Retina (tissue), 1 donor: Measurements from ENCODE around the gene ELP5.
A peak's percentile ranks its signal among the peaks of the same experiment; 100 is the strongest.

Source experiments
- DNase-seq: peaks from one replicate; pipeline ENCODE4 v3.0.0-alpha.2; 2016

Gene ELP5

GRCh38 chr17:7219229-7219811 lies 32.7 kb upstream of the ELP5 start:
- no peak for DNase-seq

DNA sequence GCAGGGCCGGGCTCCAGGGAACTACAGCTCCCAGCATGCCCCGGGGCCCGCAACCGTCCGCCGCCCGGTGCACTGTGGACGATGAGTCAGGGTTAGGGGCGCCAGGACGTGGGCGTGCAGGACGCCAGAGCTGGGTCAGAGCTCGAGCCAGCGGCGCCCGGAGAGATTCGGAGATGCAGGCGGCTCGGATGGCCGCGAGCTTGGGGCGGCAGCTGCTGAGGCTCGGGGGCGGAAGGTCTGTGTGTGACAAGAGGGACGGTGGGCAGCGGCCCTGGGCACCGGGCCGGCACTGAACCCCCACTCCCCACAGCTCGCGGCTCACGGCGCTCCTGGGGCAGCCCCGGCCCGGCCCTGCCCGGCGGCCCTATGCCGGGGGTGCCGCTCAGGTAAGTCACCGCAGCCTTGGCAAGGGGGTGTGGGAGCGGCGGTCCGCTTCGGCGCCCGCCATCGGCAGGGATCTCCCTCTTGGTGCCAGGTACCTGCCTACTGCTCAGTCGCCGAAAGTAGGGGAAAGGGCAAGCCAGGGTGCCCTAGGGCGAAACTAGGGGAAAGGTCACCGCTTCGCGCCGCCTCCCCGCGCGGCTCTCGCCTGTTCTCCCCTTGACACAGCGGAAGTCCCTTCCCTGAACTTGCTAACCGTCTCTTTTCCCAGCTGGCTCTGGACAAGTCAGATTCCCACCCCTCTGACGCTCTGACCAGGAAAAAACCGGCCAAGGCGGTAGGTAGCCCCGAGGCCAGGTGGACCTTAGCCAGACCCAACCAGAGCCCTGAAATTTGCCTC lies 32.0 kb upstream of the ELP5 start, which contains the start of the genes ACADVL and DLG4:
TSS of gene ACADVL (plus strand) at position 127 of the 781 bp plus-strand sequence. CDS start at position 174, 47 bp downstream.
TSS of gene DLG4 (minus strand) at position 25 of the 781 bp plus-strand sequence.
- peak; percentile 92 for DNase-seq

DNA sequence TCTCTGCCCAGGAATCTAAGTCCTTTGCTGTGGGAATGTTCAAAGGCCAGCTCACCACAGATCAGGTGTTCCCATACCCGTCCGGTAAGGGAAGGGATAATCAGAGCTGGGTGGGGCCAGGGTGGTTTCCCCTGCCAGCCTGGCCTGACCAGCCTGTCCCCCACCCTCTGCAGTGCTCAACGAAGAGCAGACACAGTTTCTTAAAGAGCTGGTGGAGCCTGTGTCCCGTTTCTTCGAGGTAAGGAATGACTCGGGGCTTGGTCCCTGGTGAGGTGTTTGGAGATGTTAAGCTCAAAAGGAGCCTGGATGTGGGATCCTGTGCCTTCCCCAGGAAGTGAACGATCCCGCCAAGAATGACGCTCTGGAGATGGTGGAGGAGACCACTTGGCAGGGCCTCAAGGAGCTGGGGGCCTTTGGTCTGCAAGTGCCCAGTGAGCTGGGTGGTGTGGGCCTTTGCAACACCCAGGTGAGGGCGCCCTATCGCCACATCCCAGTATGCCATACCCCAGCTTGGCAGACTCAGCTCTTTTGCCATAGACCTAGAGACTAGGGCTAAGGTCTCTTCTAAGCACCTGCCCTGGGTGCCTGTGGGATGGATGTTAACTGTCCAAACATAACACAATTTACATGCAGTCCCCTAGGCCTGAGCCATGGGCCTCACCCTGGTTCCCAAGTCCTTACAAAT lies 31.3 kb upstream of the ELP5 start:
- DNase-seq = no peak

DNA sequence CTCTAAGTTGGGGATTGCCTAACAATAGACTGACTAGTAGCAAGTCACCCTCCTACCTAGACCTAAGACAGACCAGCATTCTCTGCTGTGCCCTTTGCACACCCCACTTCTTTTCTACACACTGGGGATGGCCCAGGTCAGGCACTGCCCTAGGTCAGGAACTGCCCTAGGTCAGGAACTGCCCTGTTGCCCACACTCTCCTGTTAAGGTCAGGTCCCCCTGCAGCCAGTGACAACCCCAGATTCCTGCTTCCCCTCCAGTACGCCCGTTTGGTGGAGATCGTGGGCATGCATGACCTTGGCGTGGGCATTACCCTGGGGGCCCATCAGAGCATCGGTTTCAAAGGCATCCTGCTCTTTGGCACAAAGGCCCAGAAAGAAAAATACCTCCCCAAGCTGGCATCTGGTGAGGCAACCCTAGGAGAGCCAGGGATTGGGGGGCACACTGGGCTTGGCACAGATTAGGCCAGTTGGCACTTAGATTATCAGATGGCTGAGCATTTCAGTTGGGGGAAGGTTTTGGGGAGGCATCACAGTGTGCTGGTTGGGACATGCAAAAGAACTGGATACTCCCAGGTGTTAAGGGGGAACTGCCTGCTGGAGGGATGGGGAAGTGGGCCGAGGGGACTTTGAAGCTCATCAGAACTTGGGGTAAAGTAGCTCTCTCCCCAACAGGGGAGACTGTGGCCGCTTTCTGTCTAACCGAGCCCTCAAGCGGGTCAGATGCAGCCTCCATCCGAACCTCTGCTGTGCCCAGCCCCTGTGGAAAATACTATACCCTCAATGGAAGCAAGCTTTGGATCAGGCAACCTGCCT lies 30.5 kb upstream of the ELP5 start:
- no peak for DNase-seq

DNA sequence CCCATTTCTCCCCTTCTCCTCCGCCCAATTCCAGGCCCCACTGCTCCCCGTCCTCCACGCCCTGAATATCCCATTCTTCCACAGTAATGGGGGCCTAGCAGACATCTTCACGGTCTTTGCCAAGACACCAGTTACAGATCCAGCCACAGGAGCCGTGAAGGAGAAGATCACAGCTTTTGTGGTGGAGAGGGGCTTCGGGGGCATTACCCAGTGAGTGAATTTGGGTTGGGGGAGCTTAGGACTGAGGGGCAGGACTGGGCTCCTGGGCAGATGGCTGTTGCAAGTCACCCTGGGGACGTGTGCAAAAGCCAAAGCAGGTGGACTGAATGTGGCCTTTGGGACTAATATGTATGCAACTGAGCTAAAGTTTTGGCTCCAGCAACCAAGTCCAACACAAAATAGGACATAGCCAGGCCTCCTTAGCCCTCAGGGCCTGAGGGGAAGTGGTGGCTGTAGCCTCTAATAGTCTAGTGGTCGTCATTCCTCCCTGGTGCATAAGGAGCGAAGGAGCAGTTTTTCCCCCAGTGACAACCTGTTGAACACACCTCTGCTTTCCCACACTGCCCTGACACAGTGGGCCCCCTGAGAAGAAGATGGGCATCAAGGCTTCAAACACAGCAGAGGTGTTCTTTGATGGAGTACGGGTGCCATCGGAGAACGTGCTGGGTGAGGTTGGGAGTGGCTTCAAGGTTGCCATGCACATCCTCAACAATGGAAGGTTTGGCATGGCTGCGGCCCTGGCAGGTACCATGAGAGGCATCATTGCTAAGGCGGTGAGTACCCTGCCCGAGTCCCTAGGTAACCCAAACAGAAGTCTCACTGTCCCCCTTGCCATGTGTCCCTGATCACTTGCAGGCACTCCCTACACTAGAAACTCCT lies 29.7 kb upstream of the ELP5 start:
- no peak for DNase-seq

- no peak for DNase-seq
Measured at GRCh38 chr17:7222972-7223292, 29.1 kb upstream of the ELP5 start.

DNA sequence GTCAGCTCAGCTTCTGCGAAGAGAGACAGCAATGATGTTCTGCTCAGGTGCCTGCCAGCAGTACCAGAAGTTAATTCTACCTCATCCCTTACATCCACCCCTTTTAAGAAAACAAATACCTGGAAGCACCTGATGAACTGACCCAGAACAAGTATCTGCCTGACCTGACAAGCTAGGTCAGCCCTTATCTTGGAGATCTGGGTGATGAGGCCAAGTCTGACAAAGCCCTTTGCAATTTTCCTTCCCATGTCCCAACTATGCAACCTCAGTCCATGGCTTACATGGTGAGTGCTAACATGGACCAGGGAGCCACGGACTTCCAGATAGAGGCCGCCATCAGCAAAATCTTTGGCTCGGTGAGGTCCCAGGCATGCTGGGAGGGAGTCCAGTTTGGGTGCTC lies 28.6 kb upstream of the ELP5 start:
- DNase-seq = no peak

- DNase-seq = no peak
Measured at GRCh38 chr17:7224110-7224509, 27.9 kb upstream of the ELP5 start.

GRCh38 chr17:7224661-7225111 lies 27.3 kb upstream of the ELP5 start:
- no peak for DNase-seq

GRCh38 chr17:7225711-7226331 lies 26.2 kb upstream of the ELP5 start:
- no peak for DNase-seq

DNA sequence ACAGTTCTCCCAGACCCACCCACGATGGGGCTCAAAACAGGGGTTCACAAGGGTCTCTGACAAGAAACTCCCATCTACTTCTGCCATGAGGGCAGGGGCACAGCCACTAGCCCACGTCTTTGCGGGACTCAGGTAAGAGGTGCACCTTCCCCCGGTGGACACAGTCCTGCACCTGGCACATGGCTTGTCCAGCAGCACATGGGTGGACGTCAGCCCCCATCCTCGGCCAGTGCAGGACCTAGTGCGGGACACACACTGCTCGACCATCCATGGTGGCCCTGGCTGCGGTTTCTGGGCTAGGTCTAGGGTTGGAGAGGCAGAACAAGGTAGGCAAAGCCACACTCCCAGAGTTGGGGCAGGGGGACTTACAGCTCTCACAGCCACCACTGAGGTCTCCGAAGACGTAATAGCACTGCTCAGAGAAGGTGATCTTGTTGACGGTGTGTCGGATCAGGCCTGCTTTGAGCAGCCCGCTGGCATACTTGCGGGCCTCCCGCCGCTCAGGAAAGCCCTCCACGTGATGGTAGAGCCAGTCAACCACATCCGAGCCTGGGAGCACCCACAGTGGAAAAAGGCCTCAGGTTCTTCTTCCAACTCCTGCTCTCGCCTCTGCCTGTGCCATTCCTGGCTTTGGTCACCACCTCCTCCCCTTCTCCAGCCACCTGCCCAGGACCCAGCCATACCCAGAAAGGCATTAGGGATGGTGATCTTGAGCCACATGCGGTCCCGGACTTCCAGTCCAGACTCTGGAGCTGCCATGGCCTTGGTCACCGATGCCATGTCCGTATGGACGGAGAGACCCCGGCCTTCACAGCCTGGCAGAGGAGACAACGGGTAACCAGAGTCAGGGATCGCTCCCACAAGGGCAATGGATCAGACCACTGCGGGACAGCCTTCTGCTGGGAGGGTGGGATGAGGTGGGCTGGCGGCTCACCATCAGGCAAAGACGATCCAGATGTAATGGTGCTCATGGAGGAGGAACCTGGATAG lies 25.0 kb upstream of the ELP5 start:
- DNase-seq = no peak

GRCh38 chr17:7228920-7229319 lies 23.1 kb upstream of the ELP5 start:
- no peak for DNase-seq

- no peak for DNase-seq
Measured at GRCh38 chr17:7229504-7229903, 22.5 kb upstream of the ELP5 start.

DNA sequence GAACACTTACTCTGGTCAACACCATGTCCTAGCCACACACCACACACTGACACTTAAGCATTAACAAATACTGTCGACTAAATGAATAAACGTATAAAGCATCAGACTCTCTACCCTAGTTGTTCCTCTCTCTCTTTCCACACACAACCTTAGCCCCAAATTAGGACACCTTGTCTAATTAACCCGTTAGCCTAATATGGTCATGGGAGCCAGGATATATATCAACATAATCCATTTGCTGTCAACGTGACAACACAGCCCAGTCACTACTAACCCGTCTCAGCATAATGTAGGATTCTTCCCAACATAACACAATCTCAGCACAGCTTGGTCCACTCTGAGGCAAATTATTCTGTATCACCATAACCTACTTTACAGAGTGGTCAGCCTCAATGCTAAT lies 19.9 kb upstream of the ELP5 start:
- no peak for DNase-seq

GRCh38 chr17:7233701-7234082 lies 18.3 kb upstream of the ELP5 start:
- DNase-seq = no peak

DNA sequence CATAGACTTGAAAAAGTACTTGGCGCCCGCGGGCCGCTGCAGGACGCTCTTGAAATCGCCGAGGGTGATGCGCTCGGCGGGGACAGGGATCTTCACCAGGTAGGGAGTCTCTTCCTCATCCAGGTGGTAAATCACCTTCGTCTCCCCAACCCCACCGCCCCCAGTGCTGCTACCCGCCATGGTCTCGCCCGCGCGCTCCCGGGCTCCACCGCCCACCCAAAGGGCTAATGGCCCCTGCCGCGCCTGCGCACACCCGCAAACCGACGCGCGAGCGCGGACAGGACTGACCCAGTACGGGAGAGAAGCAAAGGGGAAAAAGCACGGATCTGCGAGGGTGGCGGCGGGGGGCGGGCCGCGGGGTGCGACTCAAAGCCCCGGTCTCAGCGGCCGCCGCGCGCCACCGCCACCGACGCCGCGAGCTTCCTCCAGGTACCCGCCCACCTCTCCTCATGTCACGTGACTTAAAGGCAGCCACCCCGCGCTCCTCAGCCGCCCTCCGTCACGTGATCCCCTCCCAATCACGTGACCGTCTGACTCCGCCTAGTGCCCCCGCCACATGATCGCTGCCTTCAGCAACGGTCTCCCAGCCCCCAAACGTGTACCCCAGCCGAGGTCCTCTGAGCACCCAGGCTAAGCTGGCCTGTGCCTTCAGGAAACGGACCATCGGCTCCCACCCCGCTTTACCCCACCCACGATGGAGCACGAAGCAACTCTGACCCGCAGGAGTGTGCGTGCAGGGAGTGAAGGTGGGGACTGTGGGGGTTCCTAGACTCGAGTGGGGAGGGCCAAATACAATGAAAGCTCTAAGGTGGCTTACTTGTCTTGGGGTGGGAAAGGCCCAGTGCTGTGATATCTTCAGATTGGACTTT lies 17.7 kb upstream of the ELP5 start, which contains the start of gene DVL2:
TSS of gene DVL2 (minus strand) at position 435 of the 869 bp plus-strand sequence. CDS start at position 180, 255 bp downstream.
- peak; percentile 97 for DNase-seq

GRCh38 chr17:7235693-7236665 lies 16.0 kb upstream of the ELP5 start:
- DNase-seq = no peak

DNA sequence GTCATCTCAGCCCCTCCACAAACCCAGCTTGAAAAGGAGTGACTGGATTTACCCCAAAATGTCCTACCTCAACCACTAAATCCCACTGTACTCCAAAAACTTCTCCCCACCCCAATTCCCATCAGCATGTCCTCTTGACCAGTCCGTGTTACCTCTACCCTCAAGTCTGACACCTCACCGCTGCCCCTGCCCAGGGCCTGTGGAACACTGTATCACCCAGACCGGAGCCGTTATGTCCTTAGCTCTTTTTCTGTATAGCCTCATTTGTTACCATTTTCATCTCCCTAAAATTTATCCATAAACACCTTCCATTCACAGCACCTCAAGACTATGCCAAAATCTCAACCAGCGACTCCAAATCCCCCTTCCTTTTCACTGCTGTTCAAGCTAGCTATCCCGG lies 15.2 kb upstream of the ELP5 start:
- no peak for DNase-seq
